GM18499 (cell line): ENCODE data around the gene TBC1D14.

Source experiments
- ATAC-seq: cut with Tn5 transposase; IDR thresholded peaks from one replicate; pipeline ENCODE4 v1.9.1; 2021; ENCODE audit warnings: moderate number of reproducible peaks; ENCODE audit not compliant: insufficient read depth, unreplicated experiment

TBC1D14 gene

DNA sequence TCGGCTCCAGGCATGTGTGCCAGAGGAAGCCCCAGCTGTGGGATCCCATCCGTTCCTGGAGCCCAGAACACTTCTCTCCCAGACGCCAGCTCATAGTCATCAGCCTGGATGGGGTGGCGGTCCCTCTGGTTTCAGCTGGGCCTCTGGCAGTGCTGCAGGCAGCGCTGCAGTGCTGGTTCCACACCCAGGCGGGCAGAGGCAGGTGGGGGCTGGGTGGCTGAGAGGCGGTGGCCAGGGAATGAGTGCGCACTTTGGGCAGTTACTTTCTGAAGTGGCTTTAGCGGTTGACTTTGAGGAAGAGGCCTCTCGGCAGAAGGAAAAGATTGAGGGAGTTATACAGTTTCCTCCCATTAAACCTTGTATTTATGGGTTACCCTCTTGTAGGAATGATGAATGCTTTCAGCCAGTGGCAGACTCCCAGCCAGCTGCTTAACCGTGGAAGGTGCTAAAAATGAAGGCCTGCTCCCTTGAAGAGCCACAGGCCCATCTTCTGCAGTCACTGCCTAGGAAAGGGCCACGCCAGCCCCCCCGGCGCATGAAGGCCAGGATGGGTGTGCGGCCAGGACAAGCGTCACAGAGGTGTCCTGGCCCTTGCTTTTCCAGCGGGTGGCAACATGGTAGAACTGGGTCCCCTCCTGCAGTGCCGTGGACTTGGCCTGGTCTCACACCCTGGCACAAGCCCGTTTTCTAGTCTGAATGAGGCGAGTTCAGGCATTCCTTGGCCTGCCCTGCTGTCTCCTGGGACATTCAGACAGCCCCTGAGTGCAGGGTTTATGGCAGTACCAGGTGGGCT lies 143.5 kb downstream of the TBC1D14 start:
- ATAC-seq, result no peak

DNA sequence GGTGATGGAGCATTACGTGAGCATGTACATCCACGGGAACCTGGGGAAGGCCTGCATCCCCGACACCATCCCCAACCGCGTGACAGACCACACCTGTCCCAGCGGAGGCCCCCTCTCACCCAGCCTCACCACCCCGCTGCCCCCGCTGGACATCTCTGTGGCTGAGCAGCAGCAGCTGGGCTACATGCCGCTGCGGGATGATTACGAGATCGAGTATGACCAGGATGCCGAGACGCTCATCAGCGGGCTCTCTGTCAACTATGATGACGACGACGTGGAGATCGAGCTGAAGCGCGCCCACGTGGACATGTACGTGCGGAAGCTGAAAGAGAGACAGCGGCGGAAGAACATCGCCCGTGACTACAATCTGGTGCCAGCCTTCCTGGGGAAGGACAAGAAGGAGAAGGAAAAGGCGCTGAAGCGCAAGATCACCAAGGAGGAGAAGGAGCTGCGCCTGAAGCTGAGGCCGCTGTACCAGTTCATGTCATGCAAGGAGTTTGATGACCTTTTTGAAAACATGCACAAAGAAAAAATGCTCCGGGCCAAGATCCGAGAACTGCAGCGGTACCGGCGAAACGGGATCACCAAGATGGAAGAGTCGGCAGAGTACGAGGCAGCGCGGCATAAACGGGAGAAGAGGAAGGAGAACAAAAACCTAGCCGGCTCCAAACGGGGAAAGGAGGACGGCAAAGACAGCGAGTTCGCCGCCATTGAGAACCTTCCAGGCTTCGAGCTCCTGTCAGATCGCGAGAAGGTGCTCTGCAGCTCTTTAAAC lies 144.7 kb downstream of the TBC1D14 start:
- no peak for ATAC-seq

DNA sequence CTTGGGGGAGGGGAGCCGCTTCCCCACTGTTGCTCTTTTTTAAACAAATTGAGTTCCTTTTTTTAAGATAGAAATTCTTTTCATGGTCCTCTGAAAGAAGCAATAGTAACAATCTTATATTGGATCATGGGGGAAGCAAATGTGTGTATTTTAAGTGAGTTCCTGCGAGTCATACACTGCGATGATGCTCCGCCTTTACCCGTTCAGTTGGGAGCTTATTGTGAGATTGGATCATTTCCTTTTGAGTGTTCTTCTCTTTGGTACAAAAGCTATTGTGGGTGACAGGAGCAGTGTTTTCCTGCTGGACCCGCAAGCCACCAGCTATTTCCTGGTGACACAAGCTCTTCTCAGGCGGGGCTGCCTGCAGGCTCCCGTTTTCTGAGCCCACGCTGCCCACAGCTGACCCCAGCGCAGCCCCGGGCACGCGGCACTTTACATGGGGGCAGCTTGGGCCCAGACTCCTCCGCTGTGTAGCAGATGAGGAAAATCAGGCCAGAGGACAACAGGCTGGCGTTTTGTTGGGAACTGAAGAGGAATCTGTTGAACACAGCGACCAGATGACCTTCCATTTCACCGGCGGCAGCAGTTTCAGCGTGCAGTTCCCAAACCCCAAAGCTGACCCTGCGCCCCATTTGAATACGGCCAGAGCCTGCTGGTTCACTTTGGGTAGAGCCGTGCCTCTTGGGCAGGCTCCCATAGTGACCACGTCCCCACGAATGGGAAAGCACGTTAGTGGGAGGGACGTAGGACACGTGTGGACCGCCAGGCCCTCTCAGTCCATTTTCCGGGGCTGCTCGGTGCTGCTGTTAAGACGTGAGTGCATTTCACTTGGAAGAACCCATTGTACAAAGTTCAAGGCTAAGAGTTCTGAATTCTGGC lies 145.7 kb downstream of the TBC1D14 start:
- ATAC-seq, result no peak

DNA sequence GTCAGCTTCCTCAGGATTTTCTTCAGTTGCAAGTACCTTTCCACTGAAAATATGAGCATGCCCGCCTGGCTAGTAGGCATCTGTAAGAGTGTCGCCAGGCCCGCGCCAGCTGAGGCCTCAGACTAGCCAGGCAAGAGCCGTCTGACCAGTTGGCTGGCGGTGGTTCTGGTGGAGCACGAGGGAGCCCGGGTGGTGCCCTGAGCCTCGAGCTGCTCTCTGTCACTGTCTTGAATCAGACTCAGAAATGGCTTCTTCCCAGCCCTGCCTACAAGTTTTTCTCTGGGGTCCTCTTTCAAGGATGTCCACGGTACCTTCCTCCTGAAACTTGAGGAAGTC lies 146.3 kb downstream of the TBC1D14 start:
- ATAC-seq, result no peak

DNA sequence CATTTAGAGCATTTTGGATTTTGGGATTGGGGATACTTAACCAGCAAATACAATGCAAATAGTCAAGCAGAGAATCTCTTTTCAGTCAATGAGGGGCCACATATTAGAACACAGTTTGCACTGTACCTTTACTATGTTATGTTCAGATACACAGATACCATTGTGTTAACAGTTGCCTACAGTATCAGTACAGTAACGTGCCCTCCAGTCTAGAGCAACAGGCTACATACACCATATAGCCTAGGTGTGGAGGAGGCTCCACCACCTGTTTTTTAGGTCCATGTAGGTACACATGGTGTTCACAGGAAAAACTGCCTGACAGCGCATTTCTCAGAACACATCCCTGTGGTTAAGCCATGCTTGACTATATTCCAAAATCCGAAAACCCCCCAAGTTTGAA lies 149.2 kb downstream of the TBC1D14 start:
- ATAC-seq, result no peak

DNA sequence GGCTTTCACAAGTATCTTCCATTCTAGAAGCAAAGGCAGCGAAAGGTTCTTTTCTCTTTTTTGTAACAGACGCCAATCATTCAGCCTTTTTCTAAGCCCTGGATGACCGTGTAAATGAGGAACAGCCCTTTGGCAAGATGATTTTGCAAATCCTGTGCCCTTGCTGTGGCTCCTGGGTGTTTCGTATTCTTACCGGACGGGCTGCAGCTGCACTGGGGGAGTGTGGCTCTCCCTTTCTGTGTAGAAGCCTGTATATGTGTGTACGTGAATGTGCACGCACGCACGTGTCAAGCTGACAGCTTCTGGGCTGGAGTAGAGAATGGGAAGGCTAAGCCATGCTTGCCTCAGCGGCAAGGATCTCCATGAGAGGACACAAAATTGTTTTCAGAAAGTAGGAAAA lies 150.0 kb downstream of the TBC1D14 start:
- ATAC-seq, result no peak

DNA sequence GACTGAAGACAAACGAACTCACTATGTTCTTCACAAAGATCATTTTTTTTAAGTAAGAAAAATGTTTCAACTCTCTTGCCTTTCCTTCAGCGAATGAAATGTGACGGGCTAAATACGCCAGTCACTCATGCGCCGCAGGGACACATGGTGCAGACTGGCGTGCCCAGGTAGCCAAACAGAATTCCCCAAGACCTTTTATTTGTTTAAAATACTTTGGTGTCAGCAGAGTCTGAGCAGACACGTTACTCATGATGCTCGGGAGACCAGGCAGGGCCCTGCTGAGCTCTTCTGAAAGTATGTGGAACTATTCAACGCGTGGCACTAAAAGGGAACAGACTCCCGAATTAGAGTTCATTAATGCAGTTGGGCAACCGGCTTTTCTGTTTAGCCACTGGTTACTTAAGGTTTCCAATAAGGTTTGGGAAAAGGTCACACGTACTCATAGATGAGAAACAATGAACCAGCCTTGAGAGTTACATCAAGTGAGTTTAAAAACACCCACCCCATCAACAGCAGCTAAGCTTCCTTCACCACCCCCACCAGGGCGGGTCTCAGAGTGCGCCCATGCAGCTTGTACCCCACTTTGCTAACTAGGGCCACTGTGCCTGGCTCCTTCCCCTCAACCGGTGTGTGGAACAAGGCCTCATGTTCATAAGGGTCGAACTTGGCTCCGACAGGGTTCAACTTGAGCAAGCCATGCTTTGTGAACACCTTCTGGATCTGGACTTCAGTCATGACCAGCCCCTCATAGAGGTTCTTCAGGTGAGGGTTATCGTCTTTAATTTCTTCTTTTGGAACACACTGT lies 150.9 kb downstream of the TBC1D14 start:
- no peak for ATAC-seq

DNA sequence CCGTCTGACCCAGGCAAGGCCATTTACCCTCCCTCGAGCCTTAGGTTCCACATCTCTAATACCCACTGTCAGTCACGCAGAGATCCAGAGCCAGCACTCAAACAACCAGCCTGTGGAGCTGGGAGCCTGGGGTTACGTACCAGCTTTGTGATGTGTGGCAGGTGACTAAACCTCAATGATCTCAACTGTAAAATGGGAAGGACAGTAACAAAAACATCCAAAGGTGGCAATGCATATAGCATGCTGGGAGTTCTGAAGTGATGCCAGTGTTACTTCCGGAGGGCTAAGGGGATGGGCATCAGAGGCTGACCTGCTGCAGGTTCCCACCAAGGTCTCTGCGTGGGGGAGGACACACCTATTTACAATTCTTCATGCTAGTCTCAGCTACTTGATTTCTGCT lies 152.2 kb downstream of the TBC1D14 start:
- no peak for ATAC-seq

DNA sequence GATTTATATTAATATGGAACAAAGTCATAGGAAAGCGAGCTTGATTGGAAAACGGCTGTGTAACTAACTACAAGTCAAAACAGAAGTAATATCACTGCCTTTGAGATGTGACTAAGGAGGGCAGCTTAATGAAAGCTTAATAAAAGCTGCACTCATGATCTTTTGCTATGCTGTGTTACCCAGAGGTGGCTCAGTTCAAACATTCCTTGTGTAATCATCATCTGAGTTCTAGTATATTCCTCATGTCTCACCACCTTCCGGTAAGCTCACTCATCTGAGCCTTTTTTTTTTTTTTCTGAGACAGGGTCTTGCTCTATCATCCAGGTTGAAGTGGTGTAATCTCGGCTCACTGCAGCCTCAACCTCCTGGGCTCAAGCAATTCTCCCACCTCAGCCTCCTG lies 153.2 kb downstream of the TBC1D14 start:
- no peak for ATAC-seq

DNA sequence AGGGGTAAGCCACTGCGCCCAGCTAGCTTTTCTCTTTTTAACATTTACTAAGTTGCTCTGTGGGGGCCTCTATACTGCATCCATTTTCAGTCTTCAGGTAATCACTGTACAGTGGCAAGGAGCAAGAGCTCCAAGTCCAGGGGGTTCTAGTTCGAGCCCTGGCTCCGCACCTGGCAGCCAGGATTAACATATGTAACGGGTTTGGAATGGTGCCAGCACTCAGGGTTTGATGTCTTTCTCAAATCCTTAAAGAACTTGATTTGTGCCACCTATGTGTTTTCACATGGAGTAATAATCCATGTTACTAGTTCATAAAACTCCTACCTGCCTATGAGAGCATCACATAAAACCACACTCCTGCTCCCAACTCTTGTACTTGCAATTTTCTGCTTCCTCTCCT lies 153.7 kb downstream of the TBC1D14 start:
- no peak for ATAC-seq

DNA sequence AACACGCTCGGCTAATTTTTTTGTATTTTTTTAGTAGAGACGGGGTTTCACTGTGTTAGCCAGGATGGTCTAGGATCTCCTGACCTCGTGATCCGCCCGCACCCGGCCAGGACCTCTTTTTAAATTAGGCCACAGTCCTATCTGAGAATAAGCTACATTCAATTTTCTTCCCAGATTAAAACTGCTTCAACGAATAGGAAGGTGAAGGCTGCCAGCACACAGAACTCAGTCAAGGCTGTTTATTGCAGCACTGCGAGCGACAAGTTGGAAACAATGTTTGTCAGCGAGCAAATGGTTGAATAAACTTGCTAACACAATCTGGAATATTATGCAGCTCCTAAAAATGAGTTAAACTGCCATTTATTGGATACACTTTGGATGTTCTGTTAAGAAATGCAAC lies 156.4 kb downstream of the TBC1D14 start:
- no peak for ATAC-seq

DNA sequence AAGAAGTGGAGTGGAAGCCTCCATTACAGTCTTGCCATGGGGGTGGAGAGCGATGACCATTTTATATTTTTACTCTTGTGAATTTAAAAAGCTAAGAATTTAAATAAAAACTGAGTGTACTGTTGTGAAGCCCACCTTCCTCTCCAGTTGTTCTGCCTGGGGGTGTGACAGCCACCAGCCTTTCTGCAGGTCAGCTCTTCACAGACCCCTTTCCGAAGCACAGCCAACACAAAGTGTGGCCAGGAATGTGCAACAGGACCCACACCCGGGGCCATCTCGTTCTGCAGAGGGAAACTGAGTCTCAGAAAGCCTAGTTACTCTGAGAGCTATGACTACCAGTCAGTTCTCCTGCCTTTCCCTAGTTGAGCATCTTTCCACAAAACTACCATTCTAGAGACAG lies 156.9 kb downstream of the TBC1D14 start:
- ATAC-seq, result no peak

DNA sequence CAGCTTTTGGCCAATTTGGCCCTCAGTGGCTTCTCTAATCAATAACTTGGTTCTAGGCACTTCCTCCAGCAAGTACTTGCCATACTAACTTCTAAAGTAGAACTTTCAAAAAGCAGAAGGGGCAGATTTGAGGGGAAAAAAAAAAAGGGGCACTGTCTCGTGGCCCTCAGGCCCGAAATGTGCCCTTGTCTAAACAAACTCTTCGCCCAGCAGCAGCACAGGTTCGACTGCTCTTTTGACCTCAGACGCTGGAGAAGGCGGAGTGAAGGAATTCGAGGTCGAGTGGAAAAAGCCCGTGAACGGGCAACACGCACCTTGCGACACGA lies 157.5 kb downstream of the TBC1D14 start:
- no peak for ATAC-seq

DNA sequence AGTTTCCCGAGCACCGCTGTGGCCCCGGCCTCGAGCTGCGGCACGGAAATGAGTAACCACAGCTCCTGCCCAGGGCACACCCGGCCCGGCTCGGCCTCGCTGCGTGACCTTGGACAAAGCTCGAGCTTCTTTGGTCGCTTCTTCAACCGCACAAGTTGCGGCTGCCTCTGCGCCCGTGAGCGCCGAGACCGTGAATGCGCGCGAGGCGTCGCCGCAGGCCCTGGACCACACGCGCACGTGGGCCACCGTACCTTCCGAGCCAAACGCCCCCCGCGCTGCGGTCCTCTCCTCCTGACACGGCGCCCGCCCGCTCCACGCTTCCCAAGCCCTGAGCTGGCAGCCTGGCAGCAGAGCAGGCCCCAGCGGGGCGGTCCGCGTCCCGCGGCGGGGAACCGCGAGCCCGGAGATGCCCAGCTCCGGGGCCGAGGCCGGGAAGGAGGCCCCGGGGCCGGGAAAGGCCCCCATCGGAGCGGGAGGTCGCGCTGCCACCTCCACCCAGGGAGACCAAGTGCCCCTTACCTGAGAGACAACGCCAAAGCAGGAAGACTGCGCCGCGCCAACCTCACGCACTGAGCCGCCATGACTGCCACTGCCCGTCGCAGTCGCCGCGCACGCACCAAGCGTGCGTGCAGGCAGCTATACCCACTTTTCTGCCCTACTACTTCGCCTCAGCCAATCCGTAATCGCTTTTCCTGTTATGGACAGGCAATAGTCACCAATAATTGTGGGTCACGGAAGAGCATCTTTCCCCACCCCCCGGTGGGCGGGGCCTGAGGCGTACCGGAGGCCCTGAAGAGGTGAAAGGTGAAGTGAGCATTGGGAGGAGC lies 158.0 kb downstream of the TBC1D14 start, which contains the start of gene GRPEL1:
TSS of gene GRPEL1 (minus strand) at position 613 of the 827 bp plus-strand sequence. CDS start at position 581, 32 bp downstream.
- peak; percentile 88 for ATAC-seq

DNA sequence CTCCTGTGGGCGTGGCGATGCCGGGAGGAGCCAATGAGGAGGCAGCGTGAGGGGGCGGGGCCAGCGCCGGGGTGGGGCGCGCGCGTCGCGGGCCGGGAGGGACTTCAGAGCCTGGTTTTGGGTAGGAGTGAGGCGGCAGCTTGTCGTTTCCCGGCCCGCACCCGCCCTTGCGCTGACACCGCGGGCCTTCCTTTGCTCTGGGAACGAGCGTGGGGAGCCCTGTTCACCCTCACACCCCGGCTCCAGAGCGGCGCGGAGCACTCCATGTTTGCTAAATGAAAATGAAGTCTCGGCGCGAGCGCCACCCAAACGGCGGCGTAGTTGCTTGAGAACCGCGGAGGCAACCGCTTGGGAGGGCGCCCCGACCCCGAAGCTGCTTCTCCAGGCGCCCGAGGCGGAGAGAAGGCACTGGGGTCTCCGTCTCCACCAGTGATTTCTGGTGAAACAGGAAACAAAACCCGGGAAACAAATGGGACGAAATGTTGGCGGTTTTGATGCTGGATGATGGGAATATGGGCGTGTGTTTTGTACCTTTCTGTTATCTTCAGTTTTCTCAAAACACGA lies 158.7 kb downstream of the TBC1D14 start:
- peak; percentile 3 for ATAC-seq

DNA sequence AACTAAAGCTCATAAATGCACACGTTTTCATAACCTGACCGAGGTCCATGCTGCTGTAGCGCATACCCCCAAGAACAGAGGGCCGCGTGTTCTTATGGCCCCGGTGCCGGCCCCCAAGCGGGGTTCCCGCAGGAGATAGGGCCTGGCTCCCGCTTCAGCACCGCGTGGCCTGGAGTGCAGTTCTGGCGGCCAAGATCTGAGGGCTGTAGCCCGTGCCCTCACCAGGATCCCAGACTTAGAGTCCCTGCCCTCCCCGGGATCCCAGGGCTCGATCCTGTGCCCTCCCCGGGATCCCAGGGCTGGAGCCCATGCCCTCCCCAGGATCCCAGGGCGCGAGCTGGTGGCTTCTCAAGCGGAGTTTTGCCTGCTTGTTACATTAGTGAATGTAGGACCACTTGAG lies 159.3 kb downstream of the TBC1D14 start:
- no peak for ATAC-seq

DNA sequence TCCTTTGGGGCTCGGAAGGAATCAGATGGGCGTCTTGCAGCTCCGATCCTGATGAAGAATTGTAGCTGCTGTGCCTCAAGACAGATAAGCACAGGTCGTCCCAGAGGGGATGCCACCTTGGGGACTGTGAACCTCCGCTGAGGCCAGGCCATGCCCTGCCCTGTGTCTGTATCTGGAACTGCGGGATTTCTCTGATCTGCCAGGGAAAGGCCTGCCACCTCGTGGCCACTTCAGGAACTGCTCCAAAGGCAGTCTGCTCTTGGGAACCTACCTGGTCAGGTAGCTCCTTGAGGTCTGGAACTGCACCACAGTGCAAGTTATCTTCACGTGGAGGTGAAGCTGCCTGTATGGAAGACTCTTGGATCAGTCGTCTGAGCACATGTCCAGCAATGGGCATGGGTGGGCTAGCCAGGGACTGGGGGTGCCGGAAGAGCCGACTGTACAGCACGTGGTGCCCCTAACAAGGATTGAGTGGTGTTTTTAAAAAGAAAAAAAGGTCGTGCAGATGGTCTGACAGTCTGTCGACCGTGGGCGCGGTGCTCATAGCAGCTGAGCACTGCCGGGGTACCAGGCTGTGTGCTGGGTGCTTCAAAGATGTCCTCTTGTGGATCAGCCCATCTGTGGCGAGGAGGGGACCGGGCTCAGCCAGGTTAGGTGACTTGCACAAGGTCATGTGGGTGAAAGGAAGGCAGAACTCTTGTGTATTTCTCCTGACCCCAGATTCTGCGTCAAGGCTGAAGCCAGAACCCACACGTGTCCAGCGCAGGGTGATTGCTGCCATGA lies 161.3 kb downstream of the TBC1D14 start:
- ATAC-seq, result no peak

DNA sequence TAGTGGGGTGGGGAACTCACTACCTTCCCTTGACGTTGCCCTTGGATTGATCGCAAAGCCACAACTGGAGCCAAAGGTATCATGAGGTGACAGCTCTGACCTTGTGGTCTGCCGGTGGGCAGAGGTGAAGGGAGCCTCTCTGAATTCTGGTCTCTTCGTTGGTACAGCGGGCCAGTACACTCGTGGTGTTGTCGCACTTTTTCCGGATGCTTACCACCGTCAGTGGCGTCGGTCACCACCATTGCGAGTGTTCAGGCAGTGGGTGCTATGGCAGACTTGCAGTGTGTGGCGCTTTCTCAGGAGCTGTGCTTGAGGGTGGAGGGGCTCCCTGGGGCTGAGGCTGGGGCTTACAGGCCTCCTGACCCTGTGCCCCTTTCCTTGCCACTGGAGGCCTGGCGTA lies 163.4 kb downstream of the TBC1D14 start:
- no peak for ATAC-seq
